ENCODE results near the gene TMEM151B.
"Not testable (repeated sequence)": the region's sequence is repeated elsewhere in the genome, so short reads cannot be mapped to it uniquely, and the experiment has no call there.

TMEM151B gene

GRCh38 chr6:44315516-44315915 lies 45.3 kb downstream of the TMEM151B start:
- TF ChIP-seq JUND (IDR thresholded peaks at IDR 0.05; ENCODE audit: low read depth) = no peak
- DNase-seq (ENCODE audit: low read depth in 1 of 2, low spot score in 1 of 2) = no peak
- in situ Hi-C loops (cut with HindIII; ENCODE audit: low pct_unique_long_range_greater_than_20kb, low sequenced_read_pairs) = no loop called here

- in situ Hi-C loops (cut with HindIII; ENCODE audit: low pct_unique_long_range_greater_than_20kb, low sequenced_read_pairs) = no loop called here
- no peak for DNase-seq (ENCODE audit: low read depth in 1 of 2, low spot score in 1 of 2)
- no peak for TF ChIP-seq JUND (IDR thresholded peaks at IDR 0.05; ENCODE audit: low read depth)
Measured at GRCh38 chr6:44315951-44316350, 45.7 kb downstream of the TMEM151B start.

- in situ Hi-C loops (cut with HindIII; ENCODE audit: low pct_unique_long_range_greater_than_20kb, low sequenced_read_pairs) = no loop called here
- no peak for TF ChIP-seq JUND (IDR thresholded peaks at IDR 0.05; ENCODE audit: low read depth)
- DNase-seq (ENCODE audit: low read depth in 1 of 2, low spot score in 1 of 2) = no peak
Measured at GRCh38 chr6:44316481-44316880, 46.2 kb downstream of the TMEM151B start.

- in situ Hi-C loops (cut with HindIII; ENCODE audit: low pct_unique_long_range_greater_than_20kb, low sequenced_read_pairs); DNase-seq (ENCODE audit: low read depth in 1 of 2, low spot score in 1 of 2): not testable (repeated sequence)
Measured at GRCh38 chr6:44317136-44317631, 46.9 kb downstream of the TMEM151B start.

GRCh38 chr6:44321210-44321609 lies 51.0 kb downstream of the TMEM151B start:
- in situ Hi-C loops (cut with HindIII; ENCODE audit: low pct_unique_long_range_greater_than_20kb, low sequenced_read_pairs) = no loop called here
- no peak for TF ChIP-seq JUND (IDR thresholded peaks at IDR 0.05; ENCODE audit: low read depth)
- DNase-seq (ENCODE audit: low read depth in 1 of 2, low spot score in 1 of 2) = no peak

GRCh38 chr6:44327096-44327495 lies 56.8 kb downstream of the TMEM151B start:
- in situ Hi-C loops (cut with HindIII; ENCODE audit: low pct_unique_long_range_greater_than_20kb, low sequenced_read_pairs) = no loop called here
- no peak for DNase-seq (ENCODE audit: low read depth in 1 of 2, low spot score in 1 of 2)
- TF ChIP-seq JUND (IDR thresholded peaks at IDR 0.05; ENCODE audit: low read depth) = no peak

- in situ Hi-C loops (cut with HindIII; ENCODE audit: low pct_unique_long_range_greater_than_20kb, low sequenced_read_pairs) = no loop called here
- no peak for DNase-seq (ENCODE audit: low read depth in 1 of 2, low spot score in 1 of 2)
- no peak for TF ChIP-seq JUND (IDR thresholded peaks at IDR 0.05; ENCODE audit: low read depth)
Measured at GRCh38 chr6:44327760-44328159, 57.5 kb downstream of the TMEM151B start.

- in situ Hi-C loops (cut with HindIII; ENCODE audit: low pct_unique_long_range_greater_than_20kb, low sequenced_read_pairs) = not testable (repeated sequence)
Measured at GRCh38 chr6:44328203-44328602, 58.0 kb downstream of the TMEM151B start.

GRCh38 chr6:44329858-44330257 lies 59.6 kb downstream of the TMEM151B start:
- in situ Hi-C loops (cut with HindIII; ENCODE audit: low pct_unique_long_range_greater_than_20kb, low sequenced_read_pairs) = no loop called here
- no peak for TF ChIP-seq JUND (IDR thresholded peaks at IDR 0.05; ENCODE audit: low read depth)
- no peak for DNase-seq (ENCODE audit: low read depth in 1 of 2, low spot score in 1 of 2)

More at GRCh38 chr6:44328203-44328602, 58.0 kb downstream of the TMEM151B start:
- not testable (repeated sequence) for DNase-seq (ENCODE audit: low read depth in 1 of 2, low spot score in 1 of 2)

- in situ Hi-C loops (cut with HindIII; ENCODE audit: low pct_unique_long_range_greater_than_20kb, low sequenced_read_pairs) = no loop called here
- no peak for TF ChIP-seq JUND (IDR thresholded peaks at IDR 0.05; ENCODE audit: low read depth)
- no peak for DNase-seq (ENCODE audit: low read depth in 1 of 2, low spot score in 1 of 2)
Measured at GRCh38 chr6:44332585-44332984, 62.3 kb downstream of the TMEM151B start.

- no peak for DNase-seq (ENCODE audit: low read depth in 1 of 2, low spot score in 1 of 2)
- TF ChIP-seq JUND (IDR thresholded peaks at IDR 0.05; ENCODE audit: low read depth) = no peak
- in situ Hi-C loops (cut with HindIII; ENCODE audit: low pct_unique_long_range_greater_than_20kb, low sequenced_read_pairs) = no loop called here
Measured at GRCh38 chr6:44333273-44333919, 63.1 kb downstream of the TMEM151B start.

GRCh38 chr6:44333942-44334341 lies 63.7 kb downstream of the TMEM151B start:
- TF ChIP-seq JUND (IDR thresholded peaks at IDR 0.05; ENCODE audit: low read depth) = no peak
- DNase-seq (ENCODE audit: low read depth in 1 of 2, low spot score in 1 of 2) = no peak
- in situ Hi-C loops (cut with HindIII; ENCODE audit: low pct_unique_long_range_greater_than_20kb, low sequenced_read_pairs) = no loop called here

- no peak for DNase-seq (ENCODE audit: low read depth in 1 of 2, low spot score in 1 of 2)
- TF ChIP-seq JUND (IDR thresholded peaks at IDR 0.05; ENCODE audit: low read depth) = no peak
- in situ Hi-C loops (cut with HindIII; ENCODE audit: low pct_unique_long_range_greater_than_20kb, low sequenced_read_pairs) = no loop called here
Measured at GRCh38 chr6:44335631-44336030, 65.4 kb downstream of the TMEM151B start.

Data from T47D (cell line).